Umbilical cord (tissue), 2 donors: ENCODE data around the gene MAML2. TPM values are rescaled to one million over a fixed set of nuclear protein-coding genes. Genes with fewer than 3 reads are reported as not detected.
A peak's percentile ranks its signal among the peaks of the same experiment; 100 is the strongest.

Experiments used
- DNase-seq: peaks from one replicate; pipeline ENCODE4 v3.0.0-alpha.2; 2015; ENCODE audit warnings: low spot score
- total RNA-seq: library from RNA; depleted of rRNA; stranded (reverse); fragments of >200 nt; gene quantifications from one replicate; pipeline ENCODE4 v1.2.3, GENCODE V29; 2014; ENCODE audit warnings: low replicate concordance; ENCODE audit not compliant: insufficient read depth

MAML2 gene
- total RNA-seq, 1 donor from 2014 or later, result 17.1 TPM

DNA sequence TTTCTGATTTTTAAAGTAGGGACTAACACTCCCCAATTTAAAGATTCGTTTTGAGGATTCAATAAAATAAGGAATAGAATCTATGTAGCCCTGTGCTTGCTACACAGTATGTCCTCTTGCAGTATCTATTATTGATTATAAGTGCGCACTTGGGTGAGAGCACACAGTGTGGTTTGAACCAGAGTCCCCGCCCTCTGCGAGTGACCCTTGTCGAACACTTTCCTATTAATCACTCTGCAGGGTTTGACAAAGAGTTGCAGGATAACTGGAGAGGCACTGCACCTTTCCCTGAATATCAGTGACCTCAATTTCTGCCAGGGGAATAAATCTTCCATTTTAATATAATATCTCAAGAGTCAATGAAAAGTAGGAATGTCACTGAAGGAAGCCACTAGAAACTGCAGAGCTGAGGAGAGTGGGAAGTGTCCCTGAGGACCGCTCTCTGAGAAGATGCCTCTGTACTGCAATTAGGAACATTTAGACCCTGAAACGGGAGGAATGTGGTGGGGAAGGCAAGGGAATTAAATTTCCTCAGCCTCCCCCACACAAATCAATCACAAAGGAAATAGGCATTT is 182.2 kb downstream of the MAML2 start:
- DNase-seq, result no peak

DNA sequence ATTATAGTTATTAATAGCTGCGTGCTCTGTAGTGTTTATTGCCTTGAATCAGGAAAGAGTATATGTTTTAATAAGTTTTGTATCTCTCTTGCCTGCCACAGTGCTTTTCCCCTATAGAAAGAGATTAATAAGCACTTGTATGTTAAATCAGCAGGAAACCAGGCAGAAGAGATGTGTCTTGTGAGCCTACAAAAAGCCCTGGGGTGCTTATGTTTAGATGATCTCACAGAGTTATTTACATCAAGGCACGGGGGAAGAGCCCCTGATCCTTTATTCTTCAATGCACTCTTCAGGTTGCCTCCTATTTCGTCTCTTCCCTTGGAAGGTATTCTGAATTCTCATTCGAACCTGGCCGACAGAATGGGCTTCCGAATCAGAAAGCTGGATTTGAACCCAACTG is 183.0 kb downstream of the MAML2 start:
- no peak for DNase-seq

DNA sequence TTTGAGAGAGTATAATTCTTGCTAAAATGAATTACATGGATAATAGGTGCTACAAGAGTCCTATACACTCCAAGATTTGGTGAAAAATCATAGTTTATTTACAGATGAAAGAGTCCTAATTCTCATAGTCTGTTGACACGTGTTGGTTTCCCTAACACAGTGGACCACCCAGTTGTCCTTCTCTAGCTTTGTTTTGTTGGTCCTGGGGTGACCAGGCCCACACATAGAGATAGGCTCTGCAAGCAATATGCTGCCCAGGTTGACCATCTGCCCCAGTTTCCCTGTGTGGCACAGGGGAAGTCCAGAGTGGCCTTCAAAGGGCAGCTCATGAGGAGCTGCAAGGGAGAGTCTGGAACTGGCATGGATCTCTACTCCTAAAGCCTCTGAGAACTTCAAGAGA is 184.9 kb downstream of the MAML2 start:
- DNase-seq, result no peak

DNA sequence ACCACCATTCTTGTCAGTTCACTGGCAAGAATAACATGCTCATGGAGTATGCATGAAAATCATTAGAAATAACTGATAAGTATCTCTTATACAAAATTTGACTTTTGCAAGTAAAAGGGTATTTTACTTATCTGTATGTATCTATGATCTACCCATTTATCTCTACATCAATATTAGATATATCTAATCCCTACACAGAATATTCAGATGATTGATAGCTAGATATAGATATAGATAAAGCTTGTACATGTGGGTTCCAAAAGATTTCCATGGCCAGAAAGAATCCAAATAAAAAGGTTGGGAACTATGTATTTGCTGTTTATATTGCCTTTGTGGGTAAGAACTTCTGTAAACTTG is 185.5 kb downstream of the MAML2 start:
- DNase-seq, result no peak

DNA sequence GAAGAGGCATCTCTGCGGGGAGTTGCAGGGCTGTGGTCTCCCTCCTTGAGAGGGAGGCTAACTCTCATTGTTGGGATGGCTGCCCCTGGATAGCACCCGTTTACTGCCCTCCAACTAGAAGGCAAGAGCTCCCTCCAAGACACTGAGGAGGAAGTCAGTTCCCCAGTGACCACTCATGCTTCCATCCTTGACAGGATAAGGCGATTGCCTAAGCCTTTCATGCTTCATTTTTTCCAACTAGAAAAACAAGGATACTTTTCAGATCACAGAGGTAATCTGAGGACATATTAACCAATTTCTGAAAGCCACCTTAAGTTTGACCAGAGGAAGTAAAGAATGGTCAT is 186.6 kb downstream of the MAML2 start:
- DNase-seq, result no peak

DNA sequence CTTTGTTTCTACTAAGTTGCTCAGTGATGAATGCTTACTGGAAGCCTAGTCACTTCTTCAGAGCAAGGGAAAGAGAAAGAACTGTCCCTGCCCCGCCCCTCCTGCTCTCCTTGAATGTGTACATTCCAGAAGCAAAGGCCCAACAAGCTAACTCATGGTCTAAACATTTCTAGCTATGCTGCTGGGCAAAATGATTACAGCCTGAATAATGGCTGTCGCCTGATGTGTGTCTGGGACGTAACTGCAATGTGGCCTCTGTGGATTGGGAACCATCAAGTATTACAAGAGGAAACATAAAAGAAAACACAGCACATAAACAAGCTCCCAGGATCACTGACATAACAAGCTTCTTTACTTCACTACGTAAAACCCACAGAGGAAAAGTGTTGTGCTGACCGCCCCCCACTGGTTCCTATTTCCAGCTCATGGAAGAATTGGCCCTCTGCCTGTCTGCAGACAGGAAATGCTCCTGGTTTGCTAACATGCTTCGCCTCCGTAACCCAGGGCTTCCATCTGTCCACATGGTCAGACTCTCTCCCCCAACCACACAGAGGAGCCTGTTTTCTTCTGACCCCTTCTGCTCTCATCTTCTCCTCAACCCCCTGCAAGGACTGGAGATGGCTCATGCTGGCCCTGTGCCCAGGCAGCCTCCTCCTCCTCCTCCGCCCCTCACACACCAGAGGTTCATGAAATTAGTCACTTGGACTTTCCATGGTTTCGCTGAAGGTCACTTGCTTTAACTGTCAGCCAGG is 187.2 kb downstream of the MAML2 start:
- DNase-seq, result peak; percentile 83

DNA sequence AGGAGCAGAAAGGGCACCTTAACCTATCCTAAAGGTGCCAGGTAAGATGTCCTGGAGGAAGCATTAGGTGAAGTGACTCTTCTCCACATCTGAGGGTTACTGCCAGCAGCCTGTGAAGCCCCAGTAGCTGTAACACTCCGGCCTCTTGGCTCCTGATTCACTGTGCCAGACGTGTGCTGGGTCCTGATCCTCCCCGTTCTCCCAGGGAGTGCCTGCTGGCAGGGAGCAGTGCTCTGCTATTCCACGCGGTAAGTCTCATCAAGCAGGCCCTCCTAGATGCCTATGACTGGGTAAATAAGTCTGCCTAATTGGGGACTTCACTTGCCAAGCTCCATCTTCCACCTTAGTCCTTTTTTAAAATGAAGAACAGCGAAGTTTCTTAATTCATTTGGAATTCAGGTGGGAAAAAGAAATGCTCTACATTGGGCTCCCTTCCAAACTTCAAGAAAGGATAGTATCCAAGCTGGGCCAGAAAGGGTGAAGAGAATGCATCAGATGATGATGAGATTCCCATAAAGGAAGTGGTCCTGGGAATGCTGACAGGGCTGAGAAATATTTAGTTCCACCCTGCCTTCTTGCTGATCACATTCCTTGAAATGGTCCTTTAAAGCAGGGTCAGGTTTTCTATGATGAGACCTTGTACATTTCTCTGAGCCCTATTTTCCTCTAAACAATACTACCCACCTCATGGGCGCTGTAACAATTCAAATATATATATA is 188.0 kb downstream of the MAML2 start:
- DNase-seq, result no peak

DNA sequence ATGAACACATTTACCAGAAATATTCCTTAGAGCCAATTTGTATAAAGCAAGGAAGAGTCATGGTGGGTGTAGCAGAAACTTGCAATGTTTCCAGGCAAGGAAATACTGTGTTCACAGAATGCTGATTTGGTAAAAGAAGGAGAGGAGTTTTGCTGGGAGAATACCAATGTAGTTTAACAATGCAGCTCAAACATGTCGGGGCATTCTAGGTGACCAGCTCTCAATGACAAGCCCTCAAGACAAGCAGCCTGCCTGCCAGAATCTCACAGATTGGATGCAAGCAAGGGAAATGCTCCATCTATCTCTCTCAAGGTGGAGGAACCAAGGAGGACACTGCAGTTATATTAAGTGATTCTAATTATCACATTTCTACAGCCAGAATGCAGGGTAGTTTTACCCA is 190.4 kb downstream of the MAML2 start:
- DNase-seq, result no peak

DNA sequence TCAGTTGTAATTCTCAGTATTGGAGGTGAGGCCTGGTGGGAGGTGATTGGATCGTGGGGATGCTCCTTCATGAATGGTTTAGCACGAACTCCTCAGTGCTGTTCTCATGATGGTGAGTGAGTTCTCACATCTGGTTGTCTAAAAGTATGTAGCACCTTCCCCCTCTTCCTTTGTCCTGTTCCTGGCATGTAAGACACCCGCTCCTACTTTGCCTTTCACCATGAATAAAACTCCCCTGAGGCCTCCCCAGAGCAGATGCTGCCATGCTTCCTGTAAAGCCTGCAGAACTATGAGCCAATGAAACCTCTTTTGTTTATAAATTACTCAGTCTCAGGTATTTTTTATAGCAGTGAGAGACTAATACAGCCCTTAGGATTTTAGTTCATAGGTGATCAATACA is 191.5 kb downstream of the MAML2 start:
- no peak for DNase-seq

DNA sequence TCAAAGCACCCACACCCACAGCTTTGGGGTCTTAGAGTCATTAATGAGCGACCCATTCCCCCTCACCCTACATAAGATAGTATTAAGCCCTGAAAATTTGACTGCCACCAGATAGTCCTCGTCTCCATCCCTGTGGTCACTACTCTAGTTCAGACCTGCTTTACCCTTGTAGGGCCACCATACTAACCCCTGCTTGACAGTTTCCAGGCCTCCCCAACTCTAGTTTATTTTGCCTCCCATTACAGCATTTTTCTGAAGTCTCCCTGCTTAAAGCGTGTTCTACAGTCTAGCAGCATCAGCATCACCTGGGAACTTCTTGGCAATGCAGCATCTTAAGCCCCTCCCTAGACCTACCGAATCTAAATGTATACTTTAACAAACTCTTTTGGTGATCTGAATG is 192.4 kb downstream of the MAML2 start:
- DNase-seq, result no peak

DNA sequence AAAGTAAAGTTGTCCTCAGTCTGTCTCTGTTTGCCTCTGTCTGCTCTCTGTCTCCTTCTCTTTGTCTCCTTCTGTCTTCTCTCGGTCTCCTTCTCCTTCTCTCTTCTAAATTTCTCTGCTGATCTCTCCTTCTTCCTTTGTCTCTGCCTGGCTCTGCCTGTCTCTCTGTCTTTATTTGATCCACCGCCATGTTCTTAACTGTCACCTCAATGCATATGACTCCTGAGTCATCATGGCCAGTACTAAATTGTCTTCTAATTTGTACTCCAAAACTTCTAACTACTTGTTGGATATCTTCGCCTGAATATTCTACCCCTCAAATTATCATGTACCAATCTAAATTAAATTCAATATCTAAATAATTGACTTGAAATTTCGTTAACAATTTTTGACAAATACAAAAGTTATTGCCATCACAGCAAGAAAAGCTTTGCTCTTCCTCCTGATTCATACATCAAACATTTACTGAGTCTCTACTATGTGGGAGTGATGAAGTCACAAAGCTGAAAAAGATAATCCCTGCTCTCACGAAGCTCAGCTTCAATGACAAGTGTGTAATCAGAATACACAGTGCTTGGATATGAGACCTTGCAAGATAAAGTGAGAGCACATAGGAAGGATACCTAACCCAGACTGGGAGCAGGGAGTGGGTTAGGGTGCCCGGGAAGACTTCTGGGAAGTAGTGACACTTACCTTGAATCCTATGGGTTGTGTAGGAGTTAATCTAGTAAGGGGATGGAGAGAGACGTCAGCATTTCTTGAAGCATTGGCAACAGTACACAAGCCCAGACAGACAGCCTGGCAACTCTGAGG is 193.0 kb downstream of the MAML2 start:
- DNase-seq, result no peak

DNA sequence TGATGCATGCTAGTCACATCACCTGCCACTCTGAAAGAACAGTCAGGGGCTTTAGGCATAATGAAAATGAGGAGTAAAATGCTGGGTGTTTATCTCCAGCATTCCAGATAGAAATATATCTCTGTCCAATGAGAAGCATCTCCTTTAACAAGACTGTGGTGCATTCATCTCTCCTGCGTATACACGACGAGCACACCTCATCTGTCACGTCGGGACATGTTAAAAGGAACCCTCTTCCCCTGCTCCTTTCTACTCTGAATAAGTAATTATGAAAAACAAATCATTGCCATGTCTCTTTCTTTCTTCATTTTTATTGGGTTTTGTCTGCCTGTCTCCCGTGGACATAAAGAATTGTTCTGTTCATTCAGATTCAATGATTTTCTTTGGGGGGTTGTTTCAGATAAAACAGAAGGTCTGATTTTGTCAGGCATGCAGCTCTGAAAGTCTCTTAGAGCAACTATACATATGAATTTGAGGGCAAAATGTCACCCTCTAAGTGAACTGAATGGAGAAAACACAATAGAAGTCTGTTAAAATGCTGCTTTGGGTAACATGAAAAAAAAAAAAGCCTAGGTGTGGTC is 195.0 kb downstream of the MAML2 start:
- no peak for DNase-seq

DNA sequence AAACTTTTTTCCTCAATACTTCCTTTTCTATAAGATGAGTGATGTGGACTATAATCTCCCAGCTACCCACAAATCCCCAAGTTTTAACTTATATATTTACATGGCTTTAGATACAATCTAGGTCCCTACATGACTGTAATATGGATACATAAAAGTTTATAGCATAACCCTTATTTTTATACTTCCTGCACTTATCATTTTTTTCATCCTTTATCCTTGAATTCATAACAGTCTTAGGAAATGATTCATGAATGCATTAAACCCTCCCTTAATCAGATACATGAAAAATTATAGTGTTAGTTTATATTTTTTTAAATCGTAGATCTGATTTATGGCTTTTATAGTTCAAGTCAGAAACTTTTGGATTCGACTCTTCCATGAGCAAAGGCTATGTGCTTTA is 195.8 kb downstream of the MAML2 start:
- no peak for DNase-seq

DNA sequence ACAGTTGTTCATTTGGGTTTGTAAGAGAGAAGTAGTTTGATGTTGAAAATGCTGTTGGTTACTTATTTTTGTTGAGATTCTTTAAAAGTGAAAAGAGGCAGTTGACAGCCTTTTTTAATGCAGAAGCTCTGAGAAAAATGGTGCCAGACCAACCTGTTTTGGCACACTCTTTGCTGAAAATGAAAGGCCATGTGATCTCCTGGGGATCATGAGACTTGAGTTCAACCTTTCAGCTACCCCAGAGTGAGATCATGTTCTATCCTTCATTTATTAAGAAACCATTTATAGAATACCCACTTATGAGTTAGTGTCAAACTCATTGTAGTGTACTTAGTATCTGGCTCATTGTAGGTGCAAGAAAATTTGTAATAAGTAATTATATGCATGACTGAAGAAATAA is 196.2 kb downstream of the MAML2 start:
- no peak for DNase-seq

DNA sequence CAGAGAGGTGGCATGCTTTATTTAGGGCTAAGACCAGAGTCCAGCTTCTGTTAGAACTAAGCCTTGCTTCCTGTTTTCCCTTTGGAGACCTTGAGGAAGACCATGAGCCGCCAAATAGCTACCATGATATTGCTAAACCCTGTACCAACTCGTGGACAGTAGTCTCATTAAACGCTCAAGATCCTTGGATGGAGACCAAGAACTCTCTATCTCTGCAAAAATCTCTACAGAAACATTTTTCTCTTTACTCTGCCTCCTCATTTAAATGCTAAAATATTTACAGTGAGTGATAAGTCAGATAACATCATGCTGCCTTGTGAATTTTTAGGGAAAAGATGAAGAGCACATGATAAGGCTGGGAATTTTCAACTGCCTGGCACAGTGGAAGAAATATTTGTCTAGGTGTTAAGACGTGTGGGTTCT is 197.8 kb downstream of the MAML2 start:
- peak; percentile 83 for DNase-seq

DNA sequence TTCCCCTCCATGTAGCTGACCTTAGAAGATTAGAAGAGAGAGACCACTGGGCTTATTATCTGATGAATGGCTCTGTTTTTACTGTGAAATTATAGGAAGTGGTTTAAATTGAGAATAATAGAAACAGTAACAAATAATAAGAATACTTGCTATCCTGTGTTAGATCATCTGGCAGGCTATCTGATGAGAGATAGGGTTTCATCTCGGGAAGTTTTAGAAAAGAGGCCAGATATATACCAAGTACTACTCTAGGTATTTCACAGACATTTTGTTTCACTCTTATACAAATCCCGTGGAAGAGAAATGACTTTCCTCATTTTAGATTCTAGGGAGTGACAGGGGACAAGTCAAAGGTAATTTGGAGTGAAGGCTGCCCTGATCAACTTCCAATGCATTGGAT is 198.4 kb downstream of the MAML2 start:
- DNase-seq, result no peak

DNA sequence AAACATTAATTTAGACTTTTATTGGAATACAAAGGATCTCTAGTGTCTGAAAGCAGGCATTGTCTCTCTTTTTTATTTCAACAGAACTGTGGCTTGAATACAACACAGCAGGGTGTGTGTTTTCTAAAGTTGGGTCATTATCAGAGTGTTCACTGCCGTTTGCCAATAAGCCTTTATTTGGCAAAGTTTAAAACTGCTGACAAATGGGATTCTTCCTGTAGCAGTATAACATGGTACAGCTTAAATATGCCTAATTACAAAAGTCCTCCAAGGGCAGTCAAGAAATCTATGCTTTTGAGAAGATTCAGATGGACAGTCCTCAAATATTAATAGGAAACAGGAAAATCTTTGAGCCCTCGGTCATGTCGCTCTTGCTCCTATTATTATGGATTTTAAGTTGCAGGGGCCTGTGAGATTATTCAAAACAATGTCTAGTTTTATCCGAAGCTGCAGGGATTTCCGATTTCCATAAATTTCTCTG is 199.9 kb downstream of the MAML2 start:
- DNase-seq, result no peak

DNA sequence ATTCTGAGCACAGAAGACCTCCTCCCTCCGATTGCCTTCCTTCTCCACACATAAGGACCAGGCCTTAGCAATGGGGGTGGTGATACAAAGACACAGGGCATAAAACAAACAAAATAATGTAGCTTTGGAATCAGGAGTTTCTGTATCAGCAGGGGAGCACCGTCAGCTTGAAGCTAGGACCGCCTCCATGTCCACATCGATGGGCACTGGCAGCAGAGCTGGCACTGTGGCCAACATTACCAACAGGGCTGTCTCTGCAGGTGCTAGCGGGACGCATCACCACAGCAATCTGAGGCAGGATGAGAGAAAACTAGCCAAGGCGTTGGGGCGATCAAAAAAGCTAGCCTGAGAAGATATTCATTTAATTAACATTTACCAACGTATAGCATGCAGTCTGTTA is 201.4 kb downstream of the MAML2 start:
- DNase-seq, result no peak

DNA sequence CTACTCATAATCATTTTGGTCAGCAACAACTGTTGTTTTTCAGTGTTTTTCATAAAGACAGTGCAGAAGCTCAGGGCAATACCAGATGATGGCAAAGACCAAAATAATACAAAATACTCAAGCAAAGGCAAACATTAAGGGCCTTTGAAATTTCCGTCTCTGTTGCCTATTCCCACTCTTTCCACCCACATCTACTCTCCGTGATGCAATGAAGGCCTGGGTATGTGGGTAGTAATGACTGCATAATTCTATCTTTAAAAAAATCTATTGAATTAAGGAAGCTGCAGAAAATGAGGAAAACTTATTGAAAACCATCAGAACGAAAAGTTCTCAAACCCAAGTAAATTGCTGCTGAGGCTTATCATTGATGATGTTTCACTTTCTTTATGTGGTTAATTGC is 203.3 kb downstream of the MAML2 start:
- no peak for DNase-seq

DNA sequence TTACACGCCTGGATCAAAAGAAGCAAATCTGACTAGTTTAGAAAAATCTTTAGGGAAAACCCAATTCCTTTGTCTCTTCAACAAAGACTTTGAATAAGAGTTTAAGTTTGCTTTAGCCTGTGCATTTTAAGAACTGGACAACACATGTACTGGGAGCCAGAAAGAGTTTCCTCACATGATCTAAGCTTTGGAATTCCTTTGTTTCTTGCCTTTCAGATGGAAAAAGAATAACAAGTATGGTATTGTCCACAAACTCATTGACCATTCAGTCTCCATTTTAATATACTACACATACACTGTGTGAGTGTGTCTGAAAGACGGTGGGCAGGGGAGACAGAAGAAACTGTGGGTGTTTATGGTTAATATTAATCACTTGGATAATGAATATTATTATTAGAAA is 205.6 kb downstream of the MAML2 start:
- no peak for DNase-seq

DNA sequence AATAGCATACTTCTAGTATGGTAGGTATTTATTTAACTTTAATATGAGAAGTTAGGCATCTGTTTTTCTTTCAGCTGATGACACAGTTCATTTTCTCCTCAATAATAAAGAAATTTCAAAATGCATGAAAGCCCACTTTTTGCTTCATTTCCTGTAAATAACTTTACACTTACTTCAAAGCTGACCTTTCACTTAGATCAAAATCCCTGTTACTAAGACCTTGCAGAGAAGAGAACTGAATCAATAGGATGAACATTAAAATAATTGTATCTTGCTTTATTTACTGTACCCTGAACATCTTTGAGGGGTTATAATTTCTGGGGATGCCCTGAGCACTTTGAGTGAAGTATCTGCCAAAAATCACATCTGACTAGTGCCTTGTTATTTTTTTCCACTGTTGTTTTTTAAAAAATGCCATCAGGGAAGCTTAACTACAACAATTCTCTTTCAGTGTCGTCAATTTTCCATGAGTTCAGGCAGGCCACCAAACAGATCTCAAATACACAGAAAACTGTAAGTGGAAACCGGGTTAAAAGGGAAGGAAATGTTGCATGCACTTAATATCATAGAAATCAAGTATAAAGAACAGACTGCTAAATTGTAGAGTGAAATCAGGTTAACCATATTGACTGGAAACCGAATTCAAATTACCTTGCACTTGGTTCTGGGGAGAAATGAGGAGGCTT is 206.2 kb downstream of the MAML2 start:
- no peak for DNase-seq
